ENCODE data around the gene KIF16B.

DNA sequence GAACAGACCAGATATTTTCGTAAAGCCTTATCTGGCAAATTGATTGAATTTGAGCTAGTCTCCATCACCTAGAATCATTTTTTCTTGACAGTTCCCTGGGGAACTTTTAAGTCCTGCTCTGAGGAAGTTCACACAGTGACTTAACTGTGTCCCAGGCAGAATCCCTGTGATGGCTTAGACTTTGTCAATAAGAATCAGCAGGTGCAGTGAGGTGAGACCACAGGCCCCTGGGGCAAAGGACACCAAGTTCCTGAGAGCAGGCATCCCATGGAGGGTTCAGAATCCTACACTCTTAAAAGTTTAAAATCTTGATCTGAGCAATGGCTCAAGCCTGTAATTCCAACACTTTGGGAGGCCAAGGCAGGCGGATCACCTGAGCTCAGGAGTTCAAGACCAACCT lies 13.0 kb downstream of the KIF16B start:
- TF ChIP-seq, protein P1, sequence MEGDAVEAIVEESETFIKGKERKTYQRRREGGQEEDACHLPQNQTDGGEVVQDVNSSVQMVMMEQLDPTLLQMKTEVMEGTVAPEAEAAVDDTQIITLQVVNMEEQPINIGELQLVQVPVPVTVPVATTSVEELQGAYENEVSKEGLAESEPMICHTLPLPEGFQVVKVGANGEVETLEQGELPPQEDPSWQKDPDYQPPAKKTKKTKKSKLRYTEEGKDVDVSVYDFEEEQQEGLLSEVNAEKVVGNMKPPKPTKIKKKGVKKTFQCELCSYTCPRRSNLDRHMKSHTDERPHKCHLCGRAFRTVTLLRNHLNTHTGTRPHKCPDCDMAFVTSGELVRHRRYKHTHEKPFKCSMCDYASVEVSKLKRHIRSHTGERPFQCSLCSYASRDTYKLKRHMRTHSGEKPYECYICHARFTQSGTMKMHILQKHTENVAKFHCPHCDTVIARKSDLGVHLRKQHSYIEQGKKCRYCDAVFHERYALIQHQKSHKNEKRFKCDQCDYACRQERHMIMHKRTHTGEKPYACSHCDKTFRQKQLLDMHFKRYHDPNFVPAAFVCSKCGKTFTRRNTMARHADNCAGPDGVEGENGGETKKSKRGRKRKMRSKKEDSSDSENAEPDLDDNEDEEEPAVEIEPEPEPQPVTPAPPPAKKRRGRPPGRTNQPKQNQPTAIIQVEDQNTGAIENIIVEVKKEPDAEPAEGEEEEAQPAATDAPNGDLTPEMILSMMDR (conservative IDR thresholded peaks at IDR 0.05; ENCODE audit: low read depth, low read length): no peak
- no peak for TF ChIP-seq EZH2 (IDR thresholded peaks at IDR 0.05; ENCODE audit: borderline replicate concordance, low read depth, low read length, poor library complexity, severe bottlenecking)
